Left ventricle myocardium inferior (tissue), 1 donor: ENCODE data around the gene COL11A1. TPM values are rescaled to one million over a fixed set of nuclear protein-coding genes. Genes with fewer than 3 reads are reported as not detected.

Experiments used
- DNase-seq: peaks from one replicate; pipeline ENCODE4 v3.0.0-alpha.2; 2020
- H3K27ac ChIP-seq: fragments of 200-600 bp; replicated peaks from 2 replicates; pipeline ENCODE4 v1.8.0; 2021
- H3K27me3 ChIP-seq: fragments of 200-600 bp; 2 replicates; pipeline ENCODE4 v1.8.0; 2021; ENCODE audit warnings: low read depth
- H3K36me3 ChIP-seq: fragments of 200-600 bp; 2 replicates; pipeline ENCODE4 v1.8.0; 2021
- H3K4me1 ChIP-seq: fragments of 200-600 bp; 2 replicates; pipeline ENCODE4 v1.8.0; 2021
- H3K4me3 ChIP-seq: fragments of 200-600 bp; 2 replicates; pipeline ENCODE4 v1.8.0; 2021; ENCODE audit warnings: mild to moderate bottlenecking, moderate library complexity
- H3K9me3 ChIP-seq: fragments of 200-600 bp; replicated peaks from 2 replicates; pipeline ENCODE4 v1.8.0; 2021
- CTCF ChIP-seq: fragments of 200-600 bp; IDR thresholded peaks from 2 replicates; pipeline ENCODE4 v1.8.0; 2021; ENCODE audit warnings: antibody characterized with exemption, mild to moderate bottlenecking, borderline replicate concordance
- intact Hi-C: fragments of 100-400 bp; cut with micrococcal nuclease; formaldehyde crosslinking; loops from one replicate; pipeline ENCODE4 v1.11.0; 2022
- total RNA-seq: library from RNA; stranded (reverse); fragmentation: NEBNext Ultra II Directional; extraction: Animal tissue kit (Norgen Biotek cat#: 25700); gene quantifications from one replicate; pipeline ENCODE4 v1.2.1, GENCODE V29; 2021
- donor health status: DM: no; HTN: yes; CAD: no; lungs with severe emphysema.

COL11A1 gene
- total RNA-seq, 1 donor from 2014 or later, result not detected

GRCh38 chr1:103084181-103084580 is 24.1 kb downstream of the COL11A1 start:
- DNase-seq, result no peak
- intact Hi-C loops, result no loop called here
- Histone ChIP-seq H3K4me3 (no peak overlapping the region), H3K4me1 (no peaks in the 10 kb centered on the region), H3K9me3 (no peaks in the 10 kb centered on the region), H3K27ac (no peak overlapping the region), H3K27me3 (no peaks in the 10 kb centered on the region), H3K36me3 (no peaks in the 10 kb centered on the region)
- no peak for TF ChIP-seq CTCF

- intact Hi-C loops, result no loop called here
- H3K27ac ChIP-seq, result no peak overlapping the region
- no peaks in the 10 kb centered on the region for H3K36me3 ChIP-seq
- no peak for DNase-seq
- no peak for TF ChIP-seq CTCF
- H3K4me1 ChIP-seq, result no peaks in the 10 kb centered on the region
- no peaks in the 10 kb centered on the region for H3K9me3 ChIP-seq
- H3K4me3 ChIP-seq, result no peak overlapping the region
- no peaks in the 10 kb centered on the region for H3K27me3 ChIP-seq
Measured at GRCh38 chr1:103075316-103076000, 32.9 kb downstream of the COL11A1 start.

DNA sequence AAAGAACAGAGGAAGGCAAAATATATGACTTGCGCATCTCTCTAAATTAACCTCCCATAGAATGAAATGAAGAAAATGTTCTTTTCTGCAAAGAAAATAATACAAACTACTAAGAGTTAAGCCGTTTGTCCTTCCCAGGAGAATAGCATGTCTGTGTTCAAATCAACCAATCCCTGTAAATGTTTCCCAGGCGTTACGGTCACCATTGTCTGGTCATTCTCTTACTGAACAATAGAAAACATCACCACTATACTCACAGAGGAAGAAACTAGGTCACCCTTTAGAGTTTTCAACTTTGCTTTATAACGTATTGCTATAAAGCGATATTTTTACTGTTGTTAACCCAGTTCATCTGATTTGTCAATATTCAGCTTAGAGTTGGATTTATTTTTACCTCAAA is 34.1 kb downstream of the COL11A1 start:
- DNase-seq, result no peak
- Histone ChIP-seq H3K9me3 (no peaks in the 10 kb centered on the region), H3K27me3 (no peaks in the 10 kb centered on the region), H3K4me1 (no peaks in the 10 kb centered on the region), H3K4me3 (no peak overlapping the region), H3K27ac (no peak overlapping the region), H3K36me3 (no peaks in the 10 kb centered on the region)
- intact Hi-C loops, result no loop called here
- no peak for TF ChIP-seq CTCF

- DNase-seq, result no peak
- Histone ChIP-seq H3K27ac (no peak overlapping the region), H3K4me3 (no peak overlapping the region), H3K36me3 (no peaks in the 10 kb centered on the region), H3K9me3 (no peaks in the 10 kb centered on the region), H3K27me3 (no peaks in the 10 kb centered on the region), H3K4me1 (no peaks in the 10 kb centered on the region)
- intact Hi-C loops, result no loop called here
- TF ChIP-seq CTCF, result no peak
Measured at GRCh38 chr1:103069201-103069600, 39.1 kb downstream of the COL11A1 start.

- Histone ChIP-seq H3K27ac (no peak overlapping the region), H3K36me3 (no peaks in the 10 kb centered on the region), H3K27me3 (no peaks in the 10 kb centered on the region), H3K9me3 (no peaks in the 10 kb centered on the region), H3K4me3 (no peak overlapping the region), H3K4me1 (no peaks in the 10 kb centered on the region)
- no peak for TF ChIP-seq CTCF
- no peak for DNase-seq
- intact Hi-C loops, result no loop called here
Measured at GRCh38 chr1:103063921-103064320, 44.4 kb downstream of the COL11A1 start.
